Activated CD8-positive, alpha-beta T cell treated with anti-CD3 and anti-CD28 coated beads, Interleukin-2, amount 10 ng/mL, durations not matched to agents 7 days and 5 days (primary cell): ENCODE results near the gene NGF. TPM values are rescaled to one million over a fixed set of nuclear protein-coding genes. Genes with fewer than 3 reads are reported as not detected.

Source experiments
- ATAC-seq: fragments of 150-1000 bp; cut with Tn5 transposase; one replicate; pipeline ENCODE4 v1.10.0; 2021; ENCODE audit warnings: moderate library complexity
- CTCF ChIA-PET: fragments of 350-600 bp; sonication (Branson Sonifier 250); formaldehyde crosslinking; loops from one replicate; lab custom pipeline; 2021; ENCODE audit warnings: antibody characterized with exemption; lab: Charles Lee
- POLR2A ChIA-PET: fragments of 350-600 bp; sonication (Branson Sonifier 250); formaldehyde crosslinking; loops from one replicate; lab custom pipeline; 2021; ENCODE audit warnings: antibody characterized with exemption; lab: Charles Lee
- DNase-seq: peaks from one replicate; pipeline ENCODE4 v3.0.0-alpha.2; 2020
- H3K27ac Mint-ChIP-seq: one replicate; pipeline ENCODE4 v1.8.0; 2021; ENCODE audit warnings: mild to moderate bottlenecking, mixed read lengths
- H3K27me3 Mint-ChIP-seq: one replicate; pipeline ENCODE4 v1.8.0; 2021; ENCODE audit warnings: low read depth, mixed read lengths
- H3K36me3 Mint-ChIP-seq: one replicate; pipeline ENCODE4 v1.8.0; 2021; ENCODE audit warnings: low read depth, mixed read lengths
- H3K4me1 Mint-ChIP-seq: one replicate; pipeline ENCODE4 v1.8.0; 2021; ENCODE audit warnings: low read depth, mixed read lengths
- H3K4me3 Mint-ChIP-seq: one replicate; pipeline ENCODE4 v1.8.0; 2021; ENCODE audit warnings: mild to moderate bottlenecking, mixed read lengths
- H3K9me3 Mint-ChIP-seq: one replicate; pipeline ENCODE4 v1.8.0; 2022; ENCODE audit warnings: mixed read lengths; ENCODE audit not compliant: insufficient read depth
- total RNA-seq, 2 experiments: library from RNA; stranded (reverse); gene quantifications; one replicate each; pipeline ENCODE4 v1.2.3, GENCODE V29; 2021

The NGF gene
- total RNA-seq, 2 experiments from 2014 or later = not detected

- CTCF ChIA-PET = no interaction called here
- H3K27ac Mint-ChIP-seq = no peak overlapping the region
- no peaks in the 10 kb centered on the region for H3K9me3 Mint-ChIP-seq
- peaks cover 5% of the 10 kb centered on the region for H3K27me3 Mint-ChIP-seq
- H3K36me3 Mint-ChIP-seq = no peaks in the 10 kb centered on the region
- no peaks in the 10 kb centered on the region for H3K4me1 Mint-ChIP-seq
- ATAC-seq = no peak
- POLR2A ChIA-PET = no interaction called here
- no peak overlapping the region for H3K4me3 Mint-ChIP-seq
- DNase-seq = no peak
Measured at GRCh38 chr1:115242543-115242942, 95.5 kb downstream of the NGF start.

DNA sequence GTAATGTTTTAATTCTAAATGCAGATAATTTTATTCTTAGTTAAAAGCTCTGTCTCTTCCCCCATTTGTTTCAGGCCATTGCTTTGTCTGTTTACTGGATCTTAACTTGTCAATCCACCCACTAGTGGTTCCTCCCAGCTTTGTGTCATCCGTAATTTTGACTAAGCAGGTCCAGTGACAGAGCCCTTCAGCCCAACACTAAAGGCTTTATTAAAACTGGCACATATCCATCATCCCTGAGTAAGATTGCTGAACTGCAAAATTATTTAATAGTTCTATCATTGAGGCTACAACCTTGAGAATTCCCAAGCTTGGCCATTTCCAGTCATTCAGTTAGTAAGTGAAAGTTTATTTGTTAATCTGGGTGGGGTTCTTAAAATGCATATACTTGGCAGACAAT is 96.7 kb downstream of the NGF start:
- Mint-ChIP-seq H3K27me3 (peaks cover 2% of the 10 kb centered on the region), H3K36me3 (no peaks in the 10 kb centered on the region), H3K9me3 (no peaks in the 10 kb centered on the region), H3K4me3 (no peak overlapping the region), H3K27ac (no peak overlapping the region), H3K4me1 (no peaks in the 10 kb centered on the region)
- CTCF ChIA-PET = no interaction called here
- ATAC-seq (no peak), DNase-seq (no peak)
- POLR2A ChIA-PET = no interaction called here

DNA sequence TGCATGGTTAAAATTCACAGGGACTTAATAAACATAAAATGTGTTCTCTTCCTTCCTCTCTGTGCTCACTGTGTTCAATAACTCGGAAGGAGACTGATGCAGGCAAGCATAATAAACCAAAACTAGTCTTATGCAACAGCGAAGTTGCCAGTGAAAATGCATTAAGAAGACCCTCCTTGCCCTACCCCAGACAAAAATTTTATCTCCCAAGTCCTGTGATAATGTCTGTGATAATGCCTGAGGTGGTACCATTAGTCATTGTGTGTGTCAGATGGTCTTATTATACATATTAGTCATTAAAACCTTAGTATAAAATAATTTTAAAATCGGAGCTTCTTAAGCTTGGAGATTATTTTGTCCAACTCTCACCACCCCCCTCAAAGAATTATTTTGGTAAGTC is 97.8 kb downstream of the NGF start:
- H3K27me3 Mint-ChIP-seq = peaks cover 2% of the 10 kb centered on the region
- ChIA-PET CTCF (no interaction called here), POLR2A (no interaction called here)
- no peaks in the 10 kb centered on the region for H3K4me1 Mint-ChIP-seq
- H3K27ac Mint-ChIP-seq = no peak overlapping the region
- H3K36me3 Mint-ChIP-seq = no peaks in the 10 kb centered on the region
- no peak for DNase-seq
- no peak overlapping the region for H3K4me3 Mint-ChIP-seq
- no peaks in the 10 kb centered on the region for H3K9me3 Mint-ChIP-seq
- no peak for ATAC-seq

DNA sequence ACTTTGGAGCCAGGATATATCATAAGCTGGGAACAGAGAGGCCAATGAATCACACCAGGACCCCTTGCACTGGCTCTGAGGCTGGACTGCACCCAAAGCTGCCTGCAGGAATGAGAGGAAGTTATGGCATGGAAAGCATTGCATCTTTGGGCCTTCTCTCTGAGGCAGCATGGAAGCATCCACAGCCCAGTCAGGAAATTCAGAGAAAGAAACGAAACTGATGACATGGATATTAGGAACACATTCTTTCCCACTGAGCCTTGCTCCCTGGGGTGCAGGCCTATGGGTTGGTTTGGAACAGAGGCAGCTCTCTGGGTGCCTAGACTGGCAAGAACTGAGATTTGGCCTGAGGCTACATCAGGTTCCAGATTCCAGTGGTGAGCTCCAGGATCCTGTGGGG is 98.6 kb downstream of the NGF start:
- no peak overlapping the region for H3K4me3 Mint-ChIP-seq
- ChIA-PET CTCF (no interaction called here), POLR2A (no interaction called here)
- peaks cover 2% of the 10 kb centered on the region for H3K27me3 Mint-ChIP-seq
- DNase-seq = no peak
- no peak for ATAC-seq
- no peaks in the 10 kb centered on the region for H3K36me3 Mint-ChIP-seq
- H3K27ac Mint-ChIP-seq = no peak overlapping the region
- no peaks in the 10 kb centered on the region for H3K9me3 Mint-ChIP-seq
- H3K4me1 Mint-ChIP-seq = no peaks in the 10 kb centered on the region

DNA sequence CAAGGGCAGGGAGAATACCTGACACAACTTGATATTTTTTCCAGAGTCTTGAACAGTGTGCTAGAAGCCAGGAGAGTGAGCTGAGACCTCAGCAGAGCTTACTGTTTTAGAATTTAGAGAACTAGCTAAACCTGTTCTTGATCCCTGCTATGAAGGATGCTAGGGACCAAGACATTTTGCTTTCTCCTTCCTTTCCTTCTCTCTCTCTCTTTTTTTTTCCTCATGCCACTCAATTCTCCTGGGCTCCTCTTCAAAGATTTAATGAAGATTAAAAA is 99.0 kb downstream of the NGF start:
- ChIA-PET POLR2A (no interaction called here), CTCF (no interaction called here)
- Mint-ChIP-seq H3K27me3 (peaks cover 2% of the 10 kb centered on the region), H3K9me3 (no peaks in the 10 kb centered on the region), H3K27ac (no peak overlapping the region), H3K36me3 (no peaks in the 10 kb centered on the region), H3K4me3 (no peak overlapping the region), H3K4me1 (no peaks in the 10 kb centered on the region)
- ATAC-seq = no peak
- no peak for DNase-seq

- H3K4me3 Mint-ChIP-seq = no peak overlapping the region
- no peaks in the 10 kb centered on the region for H3K4me1 Mint-ChIP-seq
- ChIA-PET POLR2A (no interaction called here), CTCF (no interaction called here)
- no peaks in the 10 kb centered on the region for H3K9me3 Mint-ChIP-seq
- no peak for DNase-seq
- no peak for ATAC-seq
- no peaks in the 10 kb centered on the region for H3K36me3 Mint-ChIP-seq
- peaks cover 2% of the 10 kb centered on the region for H3K27me3 Mint-ChIP-seq
- H3K27ac Mint-ChIP-seq = no peak overlapping the region
Measured at GRCh38 chr1:115238336-115239147, 99.5 kb downstream of the NGF start.

GRCh38 chr1:115237507-115237906 is 100.5 kb downstream of the NGF start:
- DNase-seq = no peak
- H3K9me3 Mint-ChIP-seq = no peaks in the 10 kb centered on the region
- H3K4me3 Mint-ChIP-seq = no peak overlapping the region
- H3K27ac Mint-ChIP-seq = no peak overlapping the region
- no peak for ATAC-seq
- CTCF ChIA-PET = no interaction called here
- POLR2A ChIA-PET = no interaction called here
- H3K27me3 Mint-ChIP-seq = peaks cover 2% of the 10 kb centered on the region
- H3K36me3 Mint-ChIP-seq = no peaks in the 10 kb centered on the region
- no peaks in the 10 kb centered on the region for H3K4me1 Mint-ChIP-seq

- Mint-ChIP-seq H3K9me3 (no peaks in the 10 kb centered on the region), H3K4me1 (no peaks in the 10 kb centered on the region), H3K36me3 (no peaks in the 10 kb centered on the region), H3K27me3 (peaks cover 2% of the 10 kb centered on the region), H3K27ac (no peak overlapping the region), H3K4me3 (no peak overlapping the region)
- POLR2A ChIA-PET = no interaction called here
- DNase-seq = no peak
- ATAC-seq = no peak
- CTCF ChIA-PET = no interaction called here
Measured at GRCh38 chr1:115237023-115237422, 101.0 kb downstream of the NGF start.

Other genes starting within 250 kb of the NGF start
- gene TSPAN2, start 248.7 kb downstream of the NGF start, total RNA-seq = under 1 TPM; 0.31 to 0.84 TPM